ENCODE data around the gene CD109.
A peak's percentile ranks its signal among the peaks of the same experiment; 100 is the strongest.
"Not testable (repeated sequence)": the region's sequence is repeated elsewhere in the genome, so short reads cannot be mapped to it uniquely, and the experiment has no call there.

CD109 gene

GRCh38 chr6:73690056-73690455 lies 5.9 kb upstream of the CD109 start:
- DNase-seq, result no peak

GRCh38 chr6:73691512-73691911 lies 4.5 kb upstream of the CD109 start:
- peak; percentile 55 for DNase-seq

- peak; percentile 55 for DNase-seq
These were observed 1.1 kb upstream of the CD109 start for GRCh38 chr6:73694711-73695411.

- DNase-seq, result peak; percentile 57
These were observed 1.1 kb downstream of the CD109 start for GRCh38 chr6:73696966-73697655.

GRCh38 chr6:73699676-73700459 lies 3.9 kb downstream of the CD109 start:
- no peak for DNase-seq

- DNase-seq, result no peak
These were observed 6.4 kb downstream of the CD109 start for GRCh38 chr6:73702444-73702843.

- DNase-seq, result no peak
These were observed 7.5 kb downstream of the CD109 start for GRCh38 chr6:73703466-73703865.

- peak; percentile 68 for DNase-seq
These were observed 8.3 kb downstream of the CD109 start for GRCh38 chr6:73704260-73704659.

GRCh38 chr6:73704798-73705197 lies 8.8 kb downstream of the CD109 start:
- DNase-seq, result no peak

- DNase-seq, result no peak
These were observed 11.0 kb downstream of the CD109 start for GRCh38 chr6:73706971-73707370.

- DNase-seq, result no peak
These were observed 14.5 kb downstream of the CD109 start for GRCh38 chr6:73710470-73710869.

- DNase-seq, result no peak
These were observed 14.9 kb downstream of the CD109 start for GRCh38 chr6:73710948-73711347.

- no peak for DNase-seq
These were observed 16.7 kb downstream of the CD109 start for GRCh38 chr6:73712535-73713173.

GRCh38 chr6:73713426-73714147 lies 17.6 kb downstream of the CD109 start:
- DNase-seq, result no peak

- DNase-seq, result not testable (repeated sequence)
These were observed 19.1 kb downstream of the CD109 start for GRCh38 chr6:73715111-73715508.

GRCh38 chr6:73719046-73719445 lies 23.0 kb downstream of the CD109 start:
- DNase-seq, result peak; percentile 53

- peak; percentile 86 for DNase-seq
These were observed 26.5 kb downstream of the CD109 start for GRCh38 chr6:73722318-73723060.

- not testable (repeated sequence) for DNase-seq
These were observed 27.5 kb downstream of the CD109 start for GRCh38 chr6:73723480-73723879.

- no peak for DNase-seq
These were observed 28.4 kb downstream of the CD109 start for GRCh38 chr6:73724389-73724788.

- peak; percentile 64 for DNase-seq
These were observed 29.2 kb downstream of the CD109 start for GRCh38 chr6:73725192-73725591.

GRCh38 chr6:73727114-73727513 lies 31.1 kb downstream of the CD109 start:
- peak; percentile 38 for DNase-seq
